Activated CD8-positive, alpha-beta memory T cell treated with anti-CD3 and anti-CD28 coated beads for 36 hours (primary cell): ENCODE results near the gene HOXD4. TPM values are rescaled to one million over a fixed set of nuclear protein-coding genes. Genes with fewer than 3 reads are reported as not detected.

Experiments
- CTCF ChIA-PET: fragments of 350-600 bp; sonication (Branson Sonifier 250); formaldehyde crosslinking; loops from one replicate; lab custom pipeline; 2021; ENCODE audit warnings: antibody characterized with exemption; lab: Charles Lee
- POLR2A ChIA-PET: fragments of 350-600 bp; sonication (Branson Sonifier 250); formaldehyde crosslinking; loops from one replicate; lab custom pipeline; 2021; ENCODE audit warnings: antibody characterized with exemption; lab: Charles Lee
- total RNA-seq, 2 experiments: library from RNA; stranded (reverse); gene quantifications; one replicate each; pipeline ENCODE4 v1.2.3, GENCODE V29; 2021

The HOXD4 gene
- total RNA-seq, 2 experiments from 2014 or later: not detected

DNA sequence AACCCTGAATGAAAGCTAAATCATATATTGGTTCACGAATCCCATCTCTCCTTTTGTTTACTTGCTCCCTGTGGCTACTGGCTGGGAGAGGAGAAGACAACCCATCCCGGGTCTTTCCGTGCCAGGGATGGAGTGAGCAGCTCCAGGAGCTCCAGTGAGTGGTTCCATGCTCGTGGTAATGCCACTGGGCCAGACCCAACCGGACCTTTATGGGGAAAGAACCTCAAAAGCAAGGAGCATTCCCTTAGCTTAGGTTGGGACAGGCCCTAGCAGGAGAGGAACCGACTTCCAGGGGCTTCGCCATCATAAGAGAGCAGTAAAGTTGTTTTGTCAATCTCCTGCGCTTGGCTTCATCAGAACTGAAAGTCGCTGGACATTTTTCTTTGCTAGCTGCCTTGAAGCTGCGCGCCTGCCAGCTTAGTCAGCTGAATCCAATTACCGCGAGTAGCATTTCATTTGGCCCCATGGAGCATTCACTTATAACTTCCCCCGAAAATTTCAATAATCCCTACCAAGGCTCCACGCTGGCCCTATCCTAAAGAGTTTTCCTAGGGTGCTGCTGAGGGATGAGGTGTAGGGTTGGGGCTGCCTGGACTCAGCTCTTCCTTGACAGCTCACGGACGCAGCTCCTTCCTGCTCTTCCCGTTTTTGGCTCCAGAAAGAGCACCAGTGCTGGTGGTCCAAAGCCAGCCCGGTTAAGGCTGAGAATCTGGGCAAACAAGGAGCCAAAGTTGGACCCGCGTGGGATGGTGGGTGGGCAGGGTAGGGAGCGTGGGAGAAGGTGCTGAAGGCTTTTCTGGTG, 10.7 kb downstream of the HOXD4 start:
- ChIA-PET CTCF (interaction anchor here (0.7 to 1.3 kb wide), 5 partner anchors 9 to 293 kb away, joined by 3 to 4 read pairs (median 4); no protein-coding TSS in a partner anchor), POLR2A (no interaction called here)

DNA sequence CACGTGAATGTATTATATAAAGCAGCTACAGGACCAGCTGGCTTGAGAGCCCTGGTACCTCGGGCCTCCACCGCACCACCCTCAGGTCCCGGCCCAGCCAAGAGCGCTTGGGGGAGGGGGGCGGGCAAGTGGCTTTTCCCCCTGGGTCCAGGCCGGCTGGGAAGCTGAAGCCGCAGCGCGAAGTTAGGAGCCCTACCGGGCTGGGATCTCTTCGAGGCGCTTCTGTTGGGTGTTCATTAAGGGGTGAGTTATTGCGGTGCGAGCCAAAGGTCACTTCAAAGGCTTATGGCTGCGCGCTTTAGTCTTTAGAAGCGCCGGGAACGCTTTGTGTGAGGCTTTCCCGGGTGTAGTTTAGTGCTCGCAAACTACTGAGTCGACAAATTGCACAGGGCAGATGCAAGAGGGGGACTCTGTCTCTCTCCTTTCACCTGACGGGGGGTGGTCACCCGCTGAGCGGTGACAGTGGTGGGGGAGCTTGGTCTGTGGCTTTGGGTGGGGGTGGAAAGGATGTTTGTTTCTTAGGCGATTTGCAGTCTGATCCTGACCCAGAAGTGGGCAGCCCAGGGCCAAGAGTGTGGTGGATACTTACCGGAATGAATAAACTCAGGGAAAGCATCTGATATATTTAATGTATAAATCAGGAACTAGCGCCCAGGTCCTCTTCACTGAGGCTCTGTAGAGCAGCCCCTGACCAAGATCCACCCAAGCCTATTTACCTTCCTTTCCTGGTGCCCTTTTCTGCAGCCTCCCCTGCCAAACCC, 11.7 kb downstream of the HOXD4 start:
- ChIA-PET POLR2A (no interaction called here), CTCF (interaction anchor here (0.7 kb wide), 1 partner anchor 23 kb away, joined by 3 read pairs; no protein-coding TSS in a partner anchor)

DNA sequence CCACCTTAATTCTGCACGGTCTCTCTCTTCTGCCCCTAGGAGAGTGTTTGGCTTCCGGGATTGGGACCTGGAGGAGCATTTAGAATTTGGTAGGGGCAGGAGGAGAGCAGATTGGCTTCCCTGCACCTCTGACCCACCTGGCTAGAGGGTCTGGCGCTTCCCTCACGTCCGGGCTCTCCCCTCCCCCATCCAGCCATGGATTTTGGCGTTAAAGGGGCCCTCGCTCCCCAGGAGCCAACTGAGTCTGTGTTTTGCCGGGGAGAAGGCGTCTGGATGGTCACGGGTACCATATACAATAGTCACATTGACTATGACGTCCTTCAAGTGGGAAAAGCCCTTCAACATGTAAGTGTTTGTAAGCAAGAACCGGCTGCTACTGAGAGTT, 12.3 kb downstream of the HOXD4 start:
- ChIA-PET CTCF (no interaction called here), POLR2A (no interaction called here)

DNA sequence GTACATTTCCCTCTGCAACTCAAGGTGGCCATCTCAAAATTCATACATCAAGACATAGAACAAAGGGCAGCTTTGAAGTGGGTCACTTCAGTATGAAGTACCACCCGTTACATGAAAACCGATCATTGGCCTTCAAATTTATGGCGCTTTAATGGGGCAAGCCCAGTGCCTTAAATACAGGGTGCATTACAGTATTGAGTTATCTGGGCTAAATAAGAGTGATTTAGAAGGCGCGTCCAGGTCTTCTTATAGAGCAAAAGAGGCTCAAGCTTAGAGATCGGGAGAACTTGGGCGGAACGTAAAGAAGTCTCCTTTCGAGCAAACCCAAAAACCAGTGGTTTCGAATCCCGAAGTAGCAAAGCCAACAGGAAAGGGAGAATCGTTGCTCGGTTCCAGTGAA, 12.9 kb downstream of the HOXD4 start:
- CTCF ChIA-PET: no interaction called here
- POLR2A ChIA-PET: no interaction called here

DNA sequence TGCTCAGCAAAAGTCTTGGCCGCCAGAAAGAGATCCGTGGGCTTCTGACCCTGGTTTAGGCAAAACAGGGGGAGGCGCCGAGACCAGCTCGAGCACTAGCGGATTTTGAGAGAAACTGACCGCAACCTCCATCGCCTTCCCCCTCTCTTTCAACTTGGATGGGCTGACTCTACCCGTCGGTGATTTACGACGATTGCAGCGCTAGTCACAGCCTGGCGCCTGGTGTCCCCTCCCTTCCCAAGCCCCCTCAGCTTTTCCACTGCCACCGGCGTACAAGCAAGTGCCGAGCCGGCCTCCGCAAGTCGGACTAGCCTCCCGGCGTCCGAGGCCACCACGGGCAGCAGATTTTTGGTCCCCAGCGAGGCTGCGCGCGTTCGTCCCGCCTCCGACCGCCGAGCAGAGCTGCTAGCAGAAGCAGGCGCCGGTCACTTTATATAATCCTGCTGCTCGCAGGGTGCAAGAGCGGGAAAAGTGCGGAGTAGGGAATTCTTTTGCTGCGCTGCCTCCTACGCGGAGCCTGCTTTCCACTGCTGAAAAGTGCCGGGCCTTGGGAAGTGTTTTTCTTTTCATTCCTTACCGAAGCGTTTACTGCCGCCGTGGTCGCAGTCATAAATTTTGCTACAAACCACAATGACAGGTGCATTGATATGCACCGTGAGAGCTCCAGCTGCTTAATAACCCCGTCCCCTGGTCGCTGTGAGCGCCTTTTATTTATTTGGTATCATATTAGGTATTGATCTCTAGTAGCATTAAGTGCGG, 13.4 kb downstream of the HOXD4 start:
- CTCF ChIA-PET: no interaction called here
- POLR2A ChIA-PET: no interaction called here

DNA sequence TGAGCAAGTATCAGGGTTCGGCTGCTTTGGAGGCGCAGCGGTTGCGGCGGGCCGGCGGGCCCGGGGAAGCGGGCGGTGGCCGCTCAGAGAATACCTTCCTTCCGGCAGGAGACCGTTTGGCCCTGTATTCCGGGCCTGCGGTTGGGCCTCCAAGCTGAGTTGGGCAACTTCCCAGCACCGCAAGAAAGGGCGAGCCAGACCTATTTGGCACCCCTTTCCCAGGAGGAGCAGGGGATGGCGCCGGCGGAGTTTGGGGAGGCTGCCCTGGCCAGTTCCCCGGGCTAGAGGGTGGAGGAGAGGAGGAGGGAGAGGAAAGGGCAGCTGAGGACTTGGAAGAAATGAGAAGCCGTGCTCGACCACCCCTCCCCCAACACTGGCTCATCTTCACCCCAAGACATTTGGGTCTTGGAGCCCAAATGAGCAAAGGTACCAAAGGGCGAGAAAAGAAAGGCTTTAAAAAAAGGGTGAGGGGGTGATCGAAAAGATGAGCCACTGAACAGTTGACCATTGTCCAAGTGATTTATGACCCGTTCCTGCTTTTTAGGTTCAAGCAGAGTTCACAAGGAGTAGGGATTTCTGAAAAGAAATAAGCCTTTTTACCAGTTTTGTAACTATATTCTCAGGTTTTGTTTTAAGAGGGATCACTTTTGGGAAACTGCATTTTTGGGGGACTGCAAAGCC, 14.2 kb downstream of the HOXD4 start:
- ChIA-PET POLR2A (no interaction called here), CTCF (no interaction called here)

DNA sequence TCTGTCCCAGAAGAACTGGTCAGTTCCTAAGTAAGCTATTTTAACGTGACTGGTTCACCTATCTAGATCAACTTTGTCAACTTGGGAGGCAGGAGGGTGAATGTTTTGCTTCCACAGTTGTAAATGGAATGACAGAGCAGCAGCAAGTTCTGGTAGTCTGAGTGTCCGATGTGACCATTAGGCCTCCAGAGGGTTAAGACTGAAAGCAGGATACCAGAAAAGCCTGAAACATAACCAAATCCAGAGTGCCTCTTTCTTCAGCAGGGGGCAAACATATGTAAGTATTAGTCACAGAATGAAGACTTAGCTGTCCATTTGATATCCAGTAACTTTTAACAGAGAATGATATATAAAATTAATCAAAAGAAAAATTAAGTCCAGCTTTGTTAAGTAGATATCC, 14.9 kb downstream of the HOXD4 start:
- CTCF ChIA-PET: no interaction called here
- POLR2A ChIA-PET: no interaction called here

DNA sequence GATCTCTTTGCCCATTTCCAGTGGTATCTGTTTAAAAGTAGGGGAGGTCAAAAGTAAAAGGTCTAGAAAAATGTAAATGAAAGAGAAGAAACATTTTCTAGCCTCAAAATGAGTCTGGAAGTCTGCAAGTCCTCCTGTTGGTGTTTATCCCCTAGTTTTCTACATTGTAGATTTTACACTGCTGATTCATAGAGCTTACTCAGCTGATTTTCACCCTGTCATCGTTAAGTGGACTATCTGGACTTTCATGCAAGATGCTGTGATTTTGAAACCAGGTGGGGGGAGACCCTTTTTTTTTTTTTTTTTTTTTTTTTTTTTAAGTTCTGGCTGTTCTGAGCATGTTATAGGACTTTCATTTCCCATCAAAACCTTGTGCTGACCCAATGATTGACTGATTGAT, 16.0 kb downstream of the HOXD4 start:
- ChIA-PET CTCF (interaction anchor here (1.0 kb wide), 1 partner anchor 28 kb away, joined by 4 read pairs; no protein-coding TSS in a partner anchor), POLR2A (no interaction called here)

DNA sequence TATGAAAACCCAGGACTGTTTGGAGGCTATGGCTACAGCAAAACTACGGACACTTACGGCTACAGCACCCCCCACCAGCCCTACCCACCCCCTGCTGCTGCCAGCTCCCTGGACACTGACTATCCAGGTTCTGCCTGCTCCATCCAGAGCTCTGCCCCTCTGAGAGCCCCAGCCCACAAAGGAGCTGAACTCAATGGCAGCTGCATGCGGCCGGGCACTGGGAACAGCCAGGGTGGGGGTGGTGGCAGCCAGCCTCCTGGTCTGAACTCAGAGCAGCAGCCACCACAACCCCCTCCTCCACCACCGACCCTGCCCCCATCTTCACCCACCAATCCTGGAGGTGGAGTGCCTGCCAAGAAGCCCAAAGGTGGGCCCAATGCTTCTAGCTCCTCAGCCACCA, 17.8 kb downstream of the HOXD4 start:
- POLR2A ChIA-PET: no interaction called here
- CTCF ChIA-PET: no interaction called here

DNA sequence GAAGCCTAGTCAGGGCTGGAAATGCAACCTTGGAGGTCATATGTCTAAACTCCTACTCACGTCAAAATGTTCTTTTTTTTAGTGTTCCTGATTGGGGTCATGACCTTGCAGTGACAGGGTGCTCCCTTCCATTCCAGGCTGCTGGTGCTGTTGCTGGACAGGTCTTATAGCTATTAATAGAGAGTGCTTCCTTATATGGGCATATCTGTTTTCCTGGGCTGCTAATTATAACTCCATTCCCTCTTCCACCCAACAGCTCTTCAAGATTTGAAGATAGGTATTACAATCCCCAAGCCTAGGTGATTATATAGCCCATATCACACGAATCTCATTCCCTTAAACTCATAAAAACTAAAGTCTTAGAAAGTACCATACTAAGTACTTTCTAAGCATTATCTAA, 18.4 kb downstream of the HOXD4 start:
- ChIA-PET CTCF (no interaction called here), POLR2A (no interaction called here)

DNA sequence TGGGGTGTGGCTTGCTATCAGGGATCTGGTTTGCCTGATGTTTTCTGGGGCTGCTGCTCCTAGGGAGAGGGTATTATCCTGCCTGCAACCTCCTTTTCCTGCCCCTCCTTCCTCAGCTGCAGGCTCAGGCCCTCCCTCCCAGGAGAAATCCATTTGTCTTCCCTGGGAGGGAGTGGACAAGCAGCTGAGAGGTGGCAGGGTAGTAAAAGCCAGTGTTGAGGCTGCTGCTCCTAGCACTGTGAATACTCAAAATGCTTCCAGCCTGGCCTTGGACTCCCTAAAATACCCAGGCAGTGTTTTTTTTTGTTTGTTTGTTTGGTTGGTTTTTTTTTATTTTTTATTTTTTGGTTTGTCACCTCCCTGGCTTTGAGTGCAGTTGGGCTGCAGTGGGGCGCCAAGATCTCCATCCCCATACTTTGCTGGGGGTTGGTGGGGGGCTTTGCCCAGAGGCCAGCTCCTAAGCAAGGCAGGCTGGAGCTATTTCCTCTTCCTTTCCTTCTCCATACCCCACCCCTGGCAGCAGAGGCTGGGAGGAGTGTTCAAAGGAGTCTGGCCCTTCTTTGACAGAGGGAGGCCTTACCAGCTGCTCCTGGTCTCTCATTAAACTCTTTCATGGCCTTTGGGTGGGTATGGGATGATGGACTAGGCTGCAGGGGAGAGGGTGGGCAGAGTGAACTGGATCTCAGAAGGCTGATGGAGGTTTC, 19.4 kb downstream of the HOXD4 start:
- POLR2A ChIA-PET: no interaction called here
- CTCF ChIA-PET: no interaction called here

DNA sequence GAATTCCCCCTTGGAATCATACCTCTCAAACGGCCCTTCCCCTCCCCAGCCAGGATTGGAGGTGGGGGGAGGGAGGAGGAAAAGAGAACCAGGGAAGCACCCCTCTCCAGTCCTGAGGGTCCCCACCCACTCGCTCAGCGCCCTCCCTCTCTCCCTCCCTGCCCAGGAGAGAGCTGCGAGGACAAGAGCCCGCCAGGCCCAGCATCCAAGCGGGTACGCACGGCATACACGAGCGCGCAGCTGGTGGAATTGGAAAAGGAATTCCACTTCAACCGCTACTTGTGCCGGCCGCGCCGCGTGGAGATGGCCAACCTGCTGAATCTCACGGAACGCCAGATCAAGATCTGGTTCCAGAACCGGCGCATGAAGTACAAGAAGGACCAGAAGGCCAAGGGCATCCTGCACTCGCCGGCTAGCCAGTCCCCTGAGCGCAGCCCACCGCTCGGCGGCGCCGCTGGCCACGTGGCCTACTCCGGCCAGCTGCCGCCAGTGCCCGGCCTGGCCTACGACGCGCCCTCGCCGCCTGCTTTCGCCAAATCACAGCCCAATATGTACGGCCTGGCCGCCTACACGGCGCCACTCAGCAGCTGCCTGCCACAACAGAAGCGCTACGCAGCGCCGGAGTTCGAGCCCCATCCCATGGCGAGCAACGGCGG, 20.1 kb downstream of the HOXD4 start:
- CTCF ChIA-PET: no interaction called here
- POLR2A ChIA-PET: no interaction called here

DNA sequence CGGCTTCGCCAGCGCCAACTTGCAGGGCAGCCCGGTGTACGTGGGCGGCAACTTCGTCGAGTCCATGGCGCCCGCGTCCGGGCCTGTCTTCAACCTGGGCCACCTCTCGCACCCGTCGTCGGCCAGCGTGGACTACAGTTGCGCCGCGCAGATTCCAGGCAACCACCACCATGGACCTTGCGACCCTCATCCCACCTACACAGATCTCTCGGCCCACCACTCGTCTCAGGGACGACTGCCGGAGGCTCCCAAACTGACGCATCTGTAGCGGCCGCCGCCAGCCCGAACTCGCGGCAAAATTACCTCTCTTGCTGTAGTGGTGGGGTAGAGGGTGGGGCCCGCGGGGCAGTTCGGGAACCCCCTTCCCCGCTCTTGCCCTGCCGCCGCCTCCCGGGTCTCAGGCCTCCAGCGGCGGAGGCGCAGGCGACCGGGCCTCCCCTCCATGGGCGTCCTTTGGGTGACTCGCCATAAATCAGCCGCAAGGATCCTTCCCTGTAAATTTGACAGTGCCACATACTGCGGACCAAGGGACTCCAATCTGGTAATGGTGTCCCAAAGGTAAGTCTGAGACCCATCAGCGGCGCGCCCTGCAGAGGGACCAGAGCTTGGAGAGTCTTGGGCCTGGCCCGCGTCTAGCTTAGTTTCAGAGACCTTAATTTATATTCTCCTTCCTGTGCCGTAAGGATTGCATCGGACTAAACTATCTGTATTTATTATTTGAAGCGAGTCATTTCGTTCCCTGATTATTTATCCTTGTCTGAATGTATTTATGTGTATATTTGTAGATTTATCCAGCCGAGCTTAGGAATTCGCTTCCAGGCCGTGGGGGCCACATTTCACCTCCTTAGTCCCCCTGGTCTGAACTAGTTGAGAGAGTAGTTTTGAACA, 20.9 kb downstream of the HOXD4 start:
- ChIA-PET POLR2A (no interaction called here), CTCF (no interaction called here)

DNA sequence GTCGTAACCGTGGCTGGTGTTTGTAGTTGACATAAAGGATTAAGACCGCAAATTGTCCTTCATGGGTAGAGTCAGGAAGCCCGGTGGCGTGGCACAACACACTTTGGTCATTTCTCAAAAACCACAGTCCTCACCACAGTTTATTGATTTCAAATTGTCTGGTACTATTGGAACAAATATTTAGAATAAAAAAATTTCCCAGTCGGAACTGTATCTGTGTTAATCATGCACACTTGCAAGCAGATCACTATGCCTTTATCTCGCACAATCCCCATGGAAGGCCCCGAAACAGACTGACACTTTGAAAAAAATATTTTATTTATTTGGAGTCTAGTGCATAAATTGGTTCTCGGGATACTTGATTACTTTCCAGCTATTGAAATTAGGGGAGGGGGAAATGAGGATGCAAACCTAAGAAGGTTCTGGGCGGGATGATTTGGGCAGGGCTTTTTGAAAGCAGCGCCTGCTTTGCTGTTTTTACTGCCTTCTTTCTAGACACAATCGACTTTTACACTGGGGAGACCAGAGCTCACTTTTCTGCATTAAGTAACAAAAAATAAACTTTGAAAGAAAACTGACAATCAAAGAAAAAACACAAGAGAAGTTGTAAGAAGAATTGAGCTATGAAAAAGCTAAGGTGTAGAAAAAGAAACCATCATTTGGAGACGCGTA, 21.7 kb downstream of the HOXD4 start:
- ChIA-PET POLR2A (no interaction called here), CTCF (interaction anchor here (0.7 kb wide), 1 partner anchor 85 kb away, joined by 3 read pairs; no protein-coding TSS in a partner anchor)

DNA sequence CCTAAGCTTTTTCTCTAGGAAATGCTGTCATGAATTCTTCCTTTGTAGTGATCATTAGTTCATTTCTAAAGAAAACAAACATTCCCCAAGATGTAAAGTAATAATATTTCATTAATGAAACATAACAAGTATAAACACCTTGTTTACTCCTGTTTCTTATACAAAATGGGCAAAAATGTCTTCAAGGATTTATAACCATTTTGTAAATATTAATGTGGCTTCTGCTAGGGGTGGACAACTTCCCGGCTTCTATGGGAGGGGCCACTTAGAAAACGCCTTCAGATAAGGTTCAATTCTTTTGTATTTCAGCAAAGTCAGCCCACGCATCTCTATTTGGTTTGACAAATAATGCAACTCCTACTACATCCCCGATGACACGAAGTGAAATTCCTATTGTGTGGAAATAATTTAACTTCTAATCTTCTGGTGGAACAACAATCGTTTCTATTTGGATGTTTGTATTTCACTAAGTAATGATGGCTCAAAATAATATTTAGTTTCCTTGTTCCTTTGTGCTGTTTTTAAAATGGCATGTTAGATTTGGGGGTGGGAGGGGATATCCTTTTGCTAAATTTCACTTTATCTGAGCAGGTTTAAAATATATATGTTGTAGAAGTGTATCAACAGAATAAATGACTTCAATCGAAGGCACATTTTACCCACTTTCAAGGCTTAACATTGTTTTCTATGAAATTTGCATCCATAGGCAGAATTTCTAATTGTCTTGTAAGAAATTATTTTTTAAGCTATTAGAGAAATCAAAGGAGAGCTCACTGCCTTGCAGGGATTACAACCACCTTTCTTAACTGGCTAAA, 22.4 kb downstream of the HOXD4 start:
- ChIA-PET POLR2A (no interaction called here), CTCF (interaction anchor here (0.7 to 1.4 kb wide), 2 partner anchors 47 to 84 kb away, joined by 3 read pairs; no protein-coding TSS in a partner anchor)

DNA sequence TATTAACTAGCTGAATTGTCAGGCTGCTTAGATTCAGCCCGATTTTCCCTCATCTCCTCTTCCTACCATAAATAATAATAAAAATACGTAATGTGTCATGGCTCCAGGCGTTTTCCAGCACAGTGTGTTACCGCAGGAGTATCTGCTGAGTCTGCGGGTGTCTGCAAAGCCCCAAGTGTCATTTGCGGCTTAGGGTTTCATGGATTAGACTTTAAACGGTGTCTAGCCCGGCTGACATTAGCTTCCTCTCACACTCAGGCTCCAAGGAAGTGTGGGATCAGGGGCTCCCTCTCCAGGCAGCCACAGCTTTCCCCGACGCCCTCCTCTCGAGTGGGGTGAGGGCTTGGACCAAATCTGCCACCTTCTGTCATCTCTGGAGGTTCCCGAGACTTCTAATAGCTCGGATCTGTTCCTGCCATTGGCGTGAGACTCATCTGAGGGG, 23.1 kb downstream of the HOXD4 start:
- CTCF ChIA-PET: interaction anchor here (1.4 kb wide), 1 partner anchor 47 kb away, joined by 3 read pairs; no protein-coding TSS in a partner anchor
- POLR2A ChIA-PET: no interaction called here
